ENCODE data around the gene DNAJC2.
"Not testable (repeated sequence)": the region's sequence is repeated elsewhere in the genome, so short reads cannot be mapped to it uniquely, and the experiment has no call there.

Gene DNAJC2

DNA sequence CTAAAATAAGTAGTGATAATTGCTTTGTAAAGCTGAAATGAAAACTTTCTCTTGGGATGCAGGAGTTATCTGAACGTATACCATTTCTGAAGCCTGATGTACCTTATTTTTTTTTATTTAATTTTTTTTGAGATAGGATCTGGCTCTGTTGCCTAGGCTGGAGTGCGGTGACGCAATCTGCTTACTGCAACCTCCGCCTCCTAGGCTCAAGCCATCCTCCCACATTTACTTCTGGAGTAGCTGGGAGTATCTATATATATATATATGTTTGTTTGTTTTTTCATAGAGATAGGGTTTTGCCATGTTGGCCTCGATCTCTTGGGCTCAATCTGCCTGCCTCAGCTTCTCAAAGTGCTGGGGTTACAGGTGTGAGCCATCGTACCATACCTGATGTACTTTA lies 44.9 kb downstream of the DNAJC2 start:
- Mint-ChIP-seq H3K9me3 (peaks cover 0 to under 1% of the 10 kb centered on the region in 2 donors), H3K4me1 (peaks cover 62% of the 10 kb centered on the region), H3K27ac (no peak overlapping the region), H3K27me3 (no peaks in the 10 kb centered on the region), H3K4me3 (no peak overlapping the region)
- DNase-seq (no peak), ATAC-seq (no peak)

- Mint-ChIP-seq H3K4me1 (peaks cover 54% of the 10 kb centered on the region), H3K27ac (peak overlapping the region; percentile 94 to 96), H3K9me3 (no peaks in the 10 kb centered on the region), H3K4me3 (peak overlapping the region; percentile 82 to 92), H3K27me3 (no peaks in the 10 kb centered on the region)
- no peak for ATAC-seq
- no peak for DNase-seq
Observed at GRCh38 chr7:103297837-103298179, 46.8 kb downstream of the DNAJC2 start.

DNA sequence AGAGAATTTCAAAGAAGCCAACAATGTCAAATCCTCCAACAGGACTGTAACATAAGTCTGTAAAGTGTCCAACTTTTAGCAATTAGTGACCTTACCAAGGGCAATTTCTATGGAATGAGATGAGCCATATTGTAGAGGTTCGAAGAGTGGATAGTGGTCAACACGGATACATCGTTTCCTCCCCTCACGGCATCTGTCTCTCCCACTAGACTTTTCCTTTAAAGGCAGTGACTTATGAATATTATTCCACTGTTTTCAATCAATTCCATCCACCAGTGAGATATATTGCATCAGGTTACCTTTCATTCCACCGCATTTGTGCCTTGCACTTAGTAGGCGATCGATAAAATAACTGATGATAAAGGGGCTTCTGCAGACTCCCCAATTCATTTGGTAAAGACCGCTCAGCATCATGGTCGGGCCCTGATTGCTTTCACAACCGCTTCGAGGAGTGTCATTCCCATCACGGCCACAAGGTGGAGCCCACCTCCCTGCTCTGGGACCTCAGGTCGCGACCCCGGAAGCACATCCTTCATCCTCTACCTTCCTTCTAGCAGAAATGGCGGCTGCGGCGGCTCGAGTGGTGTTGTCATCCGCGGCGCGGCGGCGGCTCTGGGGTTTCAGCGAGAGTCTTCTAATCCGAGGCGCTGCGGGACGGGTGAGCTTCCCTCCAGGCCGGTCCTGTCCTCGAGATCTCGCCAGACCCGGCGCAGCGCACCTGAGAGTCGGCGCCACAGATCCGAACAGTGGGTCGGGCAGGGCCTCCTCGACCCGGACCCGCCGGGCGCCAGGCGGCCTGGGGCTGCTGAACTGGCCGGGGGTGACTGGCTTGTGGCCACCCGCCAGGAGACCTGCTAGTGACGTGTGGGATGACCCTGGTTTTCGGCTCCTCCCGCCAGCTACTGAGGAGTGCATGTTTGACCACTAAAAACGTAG lies 47.4 kb downstream of the DNAJC2 start, which contains the start of gene PMPCB:
Gene PMPCB, plus strand, starts transcription at position 535 of the 936 bp plus-strand sequence. Its CDS starts 25 bp downstream, at position 560.
- Mint-ChIP-seq H3K9me3 (no peaks in the 10 kb centered on the region), H3K4me3 (peak within 1 kb of the TSS; percentile 82 to 92), H3K27ac (peak within 1 kb of the TSS; percentile 94 to 96), H3K27me3 (no peaks in the 10 kb centered on the region), H3K4me1 (peaks cover 54% of the 10 kb centered on the region)
- peak; percentile 98 for ATAC-seq
- peak; percentile 95 for DNase-seq

GRCh38 chr7:103293526-103293925 lies 51.0 kb downstream of the DNAJC2 start:
- Mint-ChIP-seq H3K27ac (peak overlapping the region in 1 of 2 donors; percentile 10), H3K9me3 (no peaks in the 10 kb centered on the region), H3K27me3 (no peaks in the 10 kb centered on the region), H3K4me1 (peaks cover 24% of the 10 kb centered on the region), H3K4me3 (no peak overlapping the region)
- DNase-seq (no peak), ATAC-seq (no peak)

- H3K27ac Mint-ChIP-seq = no peak overlapping the region
- peaks cover 16% of the 10 kb centered on the region for H3K4me1 Mint-ChIP-seq
- H3K9me3 Mint-ChIP-seq = no peaks in the 10 kb centered on the region
- no peaks in the 10 kb centered on the region for H3K27me3 Mint-ChIP-seq
- H3K4me3 Mint-ChIP-seq = no peak overlapping the region
- no peak for DNase-seq
- no peak for ATAC-seq
Observed at GRCh38 chr7:103292122-103292521, 52.4 kb downstream of the DNAJC2 start.

DNA sequence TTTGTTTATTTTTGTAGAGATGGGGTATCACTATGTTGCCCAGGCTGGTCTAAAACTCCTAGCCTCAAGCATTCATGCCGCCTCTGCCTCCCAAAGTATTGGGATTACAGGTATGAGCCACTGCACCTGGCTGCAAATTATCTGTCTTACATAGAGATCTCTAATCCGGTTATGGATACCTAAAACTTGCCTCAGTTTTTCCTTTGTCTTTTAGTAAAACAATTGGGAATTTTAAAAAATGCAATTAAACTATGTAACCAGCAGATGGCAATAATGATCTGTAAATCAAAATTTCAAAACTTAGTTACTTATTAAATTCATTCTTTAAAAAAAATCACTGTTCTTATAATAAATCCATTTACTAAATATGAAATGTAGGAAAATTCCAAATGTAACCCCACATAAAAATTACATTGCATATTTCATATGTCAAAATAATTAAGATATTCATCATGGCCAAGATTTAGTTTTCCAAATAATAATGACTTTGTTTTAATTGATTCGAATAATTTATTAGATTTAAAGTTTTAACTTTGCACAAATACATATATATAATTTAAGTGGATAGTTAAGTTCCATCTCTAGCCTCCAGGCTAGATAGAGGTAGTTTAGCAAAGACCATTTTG lies 61.7 kb downstream of the DNAJC2 start:
- peaks cover 25% of the 10 kb centered on the region for H3K4me1 Mint-ChIP-seq
- H3K27ac Mint-ChIP-seq, H3K9me3 Mint-ChIP-seq, H3K4me3 Mint-ChIP-seq, DNase-seq, H3K27me3 Mint-ChIP-seq, ATAC-seq: not testable (repeated sequence)

GRCh38 chr7:103280803-103281155 lies 63.8 kb downstream of the DNAJC2 start:
- H3K27me3 Mint-ChIP-seq, ATAC-seq, H3K9me3 Mint-ChIP-seq: not testable (repeated sequence)
- H3K27ac Mint-ChIP-seq = peak overlapping the region; percentile 96 to 100
- peaks cover 26% of the 10 kb centered on the region for H3K4me1 Mint-ChIP-seq
- peak overlapping the region; percentile 98 for H3K4me3 Mint-ChIP-seq
- DNase-seq = peak in 1 of 2 donors; percentile 25

DNA sequence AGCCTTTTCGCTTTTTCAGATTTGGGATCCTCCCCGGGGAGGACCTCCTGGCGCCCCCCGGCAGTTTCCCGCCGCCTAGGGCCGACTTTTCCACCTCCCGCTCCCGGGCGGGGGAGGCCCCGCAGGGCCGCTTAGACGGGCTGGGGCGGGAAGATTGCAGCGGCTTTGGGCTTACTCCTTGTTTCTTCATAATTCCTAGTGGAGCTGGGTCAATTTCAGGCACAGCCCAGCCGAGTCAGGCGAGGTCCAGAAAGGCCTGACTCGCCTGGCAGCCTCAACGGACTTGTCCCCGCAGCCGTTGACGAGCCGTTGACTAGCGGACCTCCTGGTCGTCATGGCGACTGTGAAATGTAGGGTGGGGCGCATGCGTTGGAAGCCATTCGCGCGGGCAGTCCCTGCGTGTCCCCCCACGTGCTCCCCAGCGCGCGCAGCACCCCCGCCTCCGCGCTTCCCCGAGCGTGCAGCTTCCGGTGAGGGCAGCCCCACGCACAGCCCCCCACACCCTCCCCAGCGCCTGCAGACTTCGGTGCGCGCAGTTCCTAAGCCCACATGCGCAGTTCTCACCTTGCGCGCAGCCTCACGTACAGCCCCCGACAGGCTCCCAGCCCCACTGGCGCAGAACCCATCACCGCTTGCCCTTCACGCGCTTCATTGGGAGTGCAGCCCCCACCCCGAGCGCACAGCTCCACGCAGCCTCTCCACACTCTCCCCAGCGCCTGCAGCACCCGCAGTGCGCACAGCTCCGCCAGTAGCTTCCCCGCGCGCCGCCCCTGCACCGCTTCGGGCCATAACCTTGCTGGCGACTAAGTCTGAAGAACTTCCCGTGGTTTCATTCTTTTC lies 64.4 kb downstream of the DNAJC2 start:
- H3K27me3 Mint-ChIP-seq, H3K9me3 Mint-ChIP-seq: not testable (repeated sequence)
- DNase-seq (peak; percentile 86 to 93), ATAC-seq (peak; percentile 95)
- peak overlapping the region; percentile 98 for H3K4me3 Mint-ChIP-seq
- peaks cover 26% of the 10 kb centered on the region for H3K4me1 Mint-ChIP-seq
- H3K27ac Mint-ChIP-seq = peak overlapping the region; percentile 99 to 100

- ATAC-seq = peak; percentile 49
- peak overlapping the region; percentile 98 for H3K4me3 Mint-ChIP-seq
- peak overlapping the region; percentile 7 to 92 for H3K27ac Mint-ChIP-seq
- H3K27me3 Mint-ChIP-seq, H3K9me3 Mint-ChIP-seq, DNase-seq: not testable (repeated sequence)
- H3K4me1 Mint-ChIP-seq = peaks cover 26% of the 10 kb centered on the region
Observed at GRCh38 chr7:103279636-103279962, 65.0 kb downstream of the DNAJC2 start.

- not testable (repeated sequence) for H3K9me3 Mint-ChIP-seq, ATAC-seq, DNase-seq, H3K27ac Mint-ChIP-seq, H3K27me3 Mint-ChIP-seq
- H3K4me1 Mint-ChIP-seq = peaks cover 26% of the 10 kb centered on the region
- H3K4me3 Mint-ChIP-seq = peak overlapping the region; percentile 46 to 65
Observed at GRCh38 chr7:103278195-103278594, 66.4 kb downstream of the DNAJC2 start.

GRCh38 chr7:103274867-103275266 lies 69.7 kb downstream of the DNAJC2 start:
- not testable (repeated sequence) for H3K27me3 Mint-ChIP-seq

DNA sequence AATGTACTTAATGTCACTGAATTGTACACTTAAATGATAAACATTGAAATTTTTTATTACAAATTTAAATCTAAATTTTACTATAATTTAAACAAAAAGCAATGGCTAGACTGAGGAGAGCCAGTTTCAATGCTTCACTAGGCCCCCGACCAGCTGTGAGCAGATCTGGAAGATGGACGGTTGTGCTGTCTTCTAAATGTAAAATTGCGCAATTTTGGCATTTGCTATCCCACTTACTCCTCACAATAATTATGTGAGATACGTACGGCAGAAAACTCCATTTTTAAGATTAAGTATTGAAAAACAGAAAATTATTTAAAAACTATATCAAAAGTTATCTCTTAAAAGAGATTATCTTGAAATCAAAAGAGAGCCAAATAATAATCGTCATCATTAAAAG lies 71.2 kb downstream of the DNAJC2 start:
- DNase-seq, H3K4me3 Mint-ChIP-seq, H3K27ac Mint-ChIP-seq, H3K4me1 Mint-ChIP-seq, H3K9me3 Mint-ChIP-seq, H3K27me3 Mint-ChIP-seq, ATAC-seq: not testable (repeated sequence)

More at GRCh38 chr7:103274867-103275266, 69.7 kb downstream of the DNAJC2 start:
- not testable (repeated sequence) for ATAC-seq, H3K9me3 Mint-ChIP-seq, H3K4me3 Mint-ChIP-seq, H3K27ac Mint-ChIP-seq, DNase-seq
- peaks cover 14% of the 10 kb centered on the region for H3K4me1 Mint-ChIP-seq

- not testable (repeated sequence) for H3K27ac Mint-ChIP-seq, H3K4me3 Mint-ChIP-seq, H3K4me1 Mint-ChIP-seq, H3K9me3 Mint-ChIP-seq, H3K27me3 Mint-ChIP-seq, ATAC-seq, DNase-seq
Observed at GRCh38 chr7:103266229-103266628, 78.3 kb downstream of the DNAJC2 start.

GRCh38 chr7:103264054-103264453 lies 80.5 kb downstream of the DNAJC2 start:
- not testable (repeated sequence) for DNase-seq, H3K27me3 Mint-ChIP-seq, H3K4me1 Mint-ChIP-seq, ATAC-seq, H3K4me3 Mint-ChIP-seq, H3K27ac Mint-ChIP-seq, H3K9me3 Mint-ChIP-seq

All from stimulated activated naive CD8-positive, alpha-beta T cell treated with anti-CD3 and anti-CD28 coated beads, Interleukin-15, amount 100 ng/mL, for 72 hours (primary cell).